GM19328 (cell line): ENCODE measurements around the gene FIBIN.
"Not testable (repeated sequence)": the region's sequence is repeated elsewhere in the genome, so short reads cannot be mapped to it uniquely, and the experiment has no call there.

Experiments
- ATAC-seq: cut with Tn5 transposase; IDR thresholded peaks from one replicate; pipeline ENCODE4 v1.9.1; 2021; ENCODE audit warnings: mild to moderate bottlenecking, moderate library complexity; ENCODE audit not compliant: unreplicated experiment

Gene FIBIN

GRCh38 chr11:26976389-26976788, 17.5 kb upstream of the FIBIN start:
- no peak for ATAC-seq

- not testable (repeated sequence) for ATAC-seq
These were observed 16.7 kb upstream of the FIBIN start for GRCh38 chr11:26977209-26977608.

- ATAC-seq: no peak
These were observed 10.3 kb upstream of the FIBIN start for GRCh38 chr11:26983645-26984044.

GRCh38 chr11:26985470-26985869, 8.4 kb upstream of the FIBIN start:
- no peak for ATAC-seq

GRCh38 chr11:26985943-26986342, 8.0 kb upstream of the FIBIN start:
- no peak for ATAC-seq

- no peak for ATAC-seq
These were observed 6.6 kb upstream of the FIBIN start for GRCh38 chr11:26987272-26987671.

GRCh38 chr11:26987731-26988130, 6.2 kb upstream of the FIBIN start:
- no peak for ATAC-seq

- ATAC-seq: no peak
These were observed 1.8 kb upstream of the FIBIN start for GRCh38 chr11:26992031-26992541.

GRCh38 chr11:26994631-26995095, 751 bp downstream of the FIBIN start:
- ATAC-seq: no peak

GRCh38 chr11:26995701-26996460, 2.0 kb downstream of the FIBIN start:
- no peak for ATAC-seq

GRCh38 chr11:26997378-26997777, 3.5 kb downstream of the FIBIN start:
- no peak for ATAC-seq

- ATAC-seq: not testable (repeated sequence)
These were observed 7.3 kb downstream of the FIBIN start for GRCh38 chr11:27001136-27001730.

- no peak for ATAC-seq
These were observed 8.5 kb downstream of the FIBIN start for GRCh38 chr11:27002431-27002830.

- ATAC-seq: no peak
These were observed 8.9 kb downstream of the FIBIN start for GRCh38 chr11:27002838-27003237.

GRCh38 chr11:27004103-27004502, 10.2 kb downstream of the FIBIN start:
- ATAC-seq: no peak

GRCh38 chr11:27008811-27009535, 15.1 kb downstream of the FIBIN start:
- ATAC-seq: no peak

GRCh38 chr11:27011560-27012233, 17.8 kb downstream of the FIBIN start:
- ATAC-seq: no peak

- ATAC-seq: no peak
These were observed 18.5 kb downstream of the FIBIN start for GRCh38 chr11:27012234-27012921.

GRCh38 chr11:27013781-27014361, 20.0 kb downstream of the FIBIN start:
- ATAC-seq: no peak

- ATAC-seq: no peak
These were observed 25.1 kb downstream of the FIBIN start for GRCh38 chr11:27018902-27019529.
